ENCODE results near the gene TMED1.

DNA sequence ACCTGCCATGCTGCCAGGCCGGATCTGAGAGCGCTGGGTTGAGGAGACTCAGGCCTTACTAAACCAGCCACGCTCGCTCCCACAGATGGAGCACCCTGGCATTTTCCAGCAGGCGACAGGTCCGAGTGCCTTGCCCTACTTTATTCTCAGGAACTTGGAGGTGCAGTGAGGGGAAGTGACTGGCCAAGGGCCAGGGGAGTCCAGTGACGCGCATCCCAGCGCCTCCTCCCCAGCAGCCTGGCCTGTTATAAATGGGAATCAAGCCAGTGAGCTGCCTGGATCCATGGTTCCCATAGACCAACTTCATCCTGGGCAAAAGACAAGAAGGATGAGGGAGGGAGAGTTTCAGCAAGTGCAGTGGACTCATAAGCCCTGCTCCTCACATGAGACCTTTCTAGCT lies 35.5 kb downstream of the TMED1 start:
- TF ChIP-seq, protein P1, sequence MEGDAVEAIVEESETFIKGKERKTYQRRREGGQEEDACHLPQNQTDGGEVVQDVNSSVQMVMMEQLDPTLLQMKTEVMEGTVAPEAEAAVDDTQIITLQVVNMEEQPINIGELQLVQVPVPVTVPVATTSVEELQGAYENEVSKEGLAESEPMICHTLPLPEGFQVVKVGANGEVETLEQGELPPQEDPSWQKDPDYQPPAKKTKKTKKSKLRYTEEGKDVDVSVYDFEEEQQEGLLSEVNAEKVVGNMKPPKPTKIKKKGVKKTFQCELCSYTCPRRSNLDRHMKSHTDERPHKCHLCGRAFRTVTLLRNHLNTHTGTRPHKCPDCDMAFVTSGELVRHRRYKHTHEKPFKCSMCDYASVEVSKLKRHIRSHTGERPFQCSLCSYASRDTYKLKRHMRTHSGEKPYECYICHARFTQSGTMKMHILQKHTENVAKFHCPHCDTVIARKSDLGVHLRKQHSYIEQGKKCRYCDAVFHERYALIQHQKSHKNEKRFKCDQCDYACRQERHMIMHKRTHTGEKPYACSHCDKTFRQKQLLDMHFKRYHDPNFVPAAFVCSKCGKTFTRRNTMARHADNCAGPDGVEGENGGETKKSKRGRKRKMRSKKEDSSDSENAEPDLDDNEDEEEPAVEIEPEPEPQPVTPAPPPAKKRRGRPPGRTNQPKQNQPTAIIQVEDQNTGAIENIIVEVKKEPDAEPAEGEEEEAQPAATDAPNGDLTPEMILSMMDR (IDR thresholded peaks at IDR 0.05): no peak
- no peak for TF ChIP-seq ZFX (IDR thresholded peaks at IDR 0.05; ENCODE audit: borderline replicate concordance)
